ENCODE measurements around the gene SCN2B.
A peak's percentile ranks its signal among the peaks of the same experiment; 100 is the strongest.
"Not testable (repeated sequence)": the region's sequence is repeated elsewhere in the genome, so short reads cannot be mapped to it uniquely, and the experiment has no call there.

Gene SCN2B

GRCh38 chr11:118205606-118206378 lies 29.4 kb upstream of the SCN2B start:
- DNase-seq, result no peak

- no peak for DNase-seq
Measured at GRCh38 chr11:118202599-118203422, 26.4 kb upstream of the SCN2B start.

- no peak for DNase-seq
Measured at GRCh38 chr11:118201966-118202365, 25.5 kb upstream of the SCN2B start.

- no peak for DNase-seq
Measured at GRCh38 chr11:118200901-118201680, 24.7 kb upstream of the SCN2B start.

- DNase-seq, result no peak
Measured at GRCh38 chr11:118200497-118200896, 24.1 kb upstream of the SCN2B start.

- no peak for DNase-seq
Measured at GRCh38 chr11:118199135-118199534, 22.7 kb upstream of the SCN2B start.

GRCh38 chr11:118198370-118198769 lies 21.9 kb upstream of the SCN2B start:
- DNase-seq, result peak; percentile 34 to 47

GRCh38 chr11:118194835-118195627 lies 18.6 kb upstream of the SCN2B start:
- no peak for DNase-seq

GRCh38 chr11:118193910-118194566 lies 17.6 kb upstream of the SCN2B start:
- DNase-seq, result no peak

GRCh38 chr11:118192817-118193216 lies 16.4 kb upstream of the SCN2B start:
- not testable (repeated sequence) for DNase-seq

- not testable (repeated sequence) for DNase-seq
Measured at GRCh38 chr11:118190942-118191506, 14.6 kb upstream of the SCN2B start.

GRCh38 chr11:118186346-118187107 lies 10.1 kb upstream of the SCN2B start:
- peak; percentile 55 to 63 for DNase-seq

GRCh38 chr11:118184784-118185579 lies 8.5 kb upstream of the SCN2B start:
- peak; percentile 76 to 87 for DNase-seq

GRCh38 chr11:118183691-118184090 lies 7.3 kb upstream of the SCN2B start:
- not testable (repeated sequence) for DNase-seq

- no peak for DNase-seq
Measured at GRCh38 chr11:118180300-118180703, 3.9 kb upstream of the SCN2B start.

GRCh38 chr11:118176778-118177134 lies 317 bp upstream of the SCN2B start:
- no peak for DNase-seq

- DNase-seq, result no peak
Measured at GRCh38 chr11:118175031-118175992, 1.1 kb downstream of the SCN2B start.

GRCh38 chr11:118174006-118174567 lies 2.4 kb downstream of the SCN2B start:
- DNase-seq, result no peak
